Lower leg skin (tissue), 3 donors: Measurements from ENCODE around the gene MIEN1.

Experiments used
- CTCF ChIP-seq, 3 donors: fragments of 450-650 bp; IDR thresholded peaks; one replicate each; pipeline ENCODE4 v1.5.1; 2016; ENCODE audit warnings: antibody characterized with exemption in 3 of 3, mild to moderate bottlenecking in 3 of 3, moderate library complexity in 2 of 3
- POLR2A ChIP-seq, 2 donors: fragments of 450-650 bp; IDR thresholded peaks; one replicate each; pipeline ENCODE4 v1.6.1; 2016 to 2017; ENCODE audit warnings: antibody characterized with exemption in 2 of 2, mild to moderate bottlenecking in 1 of 2, moderate library complexity in 1 of 2

DNA sequence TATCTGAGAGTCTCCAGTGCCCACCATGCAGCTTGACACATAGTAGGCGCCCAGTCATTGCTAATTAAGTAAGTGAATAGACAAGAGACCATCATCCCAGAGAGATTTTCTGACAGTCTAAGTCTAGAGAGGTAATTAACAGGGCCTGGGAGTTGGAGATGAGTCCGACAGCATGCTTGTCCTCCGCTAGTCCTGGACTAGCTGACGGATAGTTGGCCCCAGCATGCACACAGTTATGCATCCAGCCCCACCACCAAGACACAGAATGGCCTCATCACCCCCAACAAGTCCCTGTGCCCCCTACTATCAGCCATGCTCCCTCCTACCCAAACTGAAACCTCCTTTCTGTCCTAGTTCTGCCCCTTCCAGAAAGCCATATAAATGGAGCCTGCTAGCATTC lies 17.4 kb upstream of the MIEN1 start:
- TF ChIP-seq POLR2A (IDR thresholded peaks at IDR 0.05) (no peak), CTCF (IDR thresholded peaks at IDR 0.05) (no peak)
